HG02973 (cell line): ENCODE results near the gene FYN.

ENCODE experiments used
- ATAC-seq: cut with Tn5 transposase; IDR thresholded peaks from one replicate; pipeline ENCODE4 v1.9.1; 2021; ENCODE audit warnings: moderate library complexity; ENCODE audit not compliant: unreplicated experiment

The FYN gene

DNA sequence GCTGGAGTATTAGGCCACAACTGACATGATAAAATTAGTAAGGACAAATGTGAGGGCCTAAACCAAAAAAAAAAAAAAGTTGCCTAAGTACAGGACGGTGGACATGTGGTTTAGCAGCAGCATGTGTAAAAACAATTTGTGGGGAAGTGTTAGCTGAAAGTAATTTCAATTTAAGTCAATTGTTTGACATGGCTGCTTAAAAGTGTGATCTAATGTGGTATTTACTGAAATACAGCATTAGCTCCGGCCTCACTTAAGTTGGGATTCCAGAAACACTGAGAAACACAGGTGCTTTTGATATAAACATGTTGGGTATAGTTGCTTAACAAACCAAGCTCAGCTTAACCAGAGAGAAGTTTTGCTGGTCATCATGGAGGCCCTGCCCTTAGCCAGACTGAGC is 119.7 kb downstream of the FYN start:
- no peak for ATAC-seq

DNA sequence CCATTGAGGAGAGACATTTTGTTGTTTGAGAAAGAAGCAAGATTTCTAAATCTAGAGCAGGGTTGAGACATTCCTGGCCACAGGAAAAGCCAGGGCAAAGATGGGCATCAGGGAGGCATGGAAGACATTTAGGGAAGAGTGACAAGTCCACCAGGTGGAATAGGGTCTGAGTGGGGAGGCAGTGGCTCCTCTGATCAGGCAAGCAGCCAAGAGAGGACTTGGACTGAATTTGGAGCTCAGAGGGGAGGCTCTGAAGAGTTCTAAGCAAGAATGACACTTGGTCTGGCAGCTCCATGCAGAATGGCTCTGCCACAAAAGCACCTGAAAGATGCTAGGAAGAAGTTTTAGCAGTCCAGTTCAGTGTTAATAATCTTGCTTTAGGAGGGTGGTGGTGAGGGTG is 120.8 kb downstream of the FYN start:
- ATAC-seq = no peak

DNA sequence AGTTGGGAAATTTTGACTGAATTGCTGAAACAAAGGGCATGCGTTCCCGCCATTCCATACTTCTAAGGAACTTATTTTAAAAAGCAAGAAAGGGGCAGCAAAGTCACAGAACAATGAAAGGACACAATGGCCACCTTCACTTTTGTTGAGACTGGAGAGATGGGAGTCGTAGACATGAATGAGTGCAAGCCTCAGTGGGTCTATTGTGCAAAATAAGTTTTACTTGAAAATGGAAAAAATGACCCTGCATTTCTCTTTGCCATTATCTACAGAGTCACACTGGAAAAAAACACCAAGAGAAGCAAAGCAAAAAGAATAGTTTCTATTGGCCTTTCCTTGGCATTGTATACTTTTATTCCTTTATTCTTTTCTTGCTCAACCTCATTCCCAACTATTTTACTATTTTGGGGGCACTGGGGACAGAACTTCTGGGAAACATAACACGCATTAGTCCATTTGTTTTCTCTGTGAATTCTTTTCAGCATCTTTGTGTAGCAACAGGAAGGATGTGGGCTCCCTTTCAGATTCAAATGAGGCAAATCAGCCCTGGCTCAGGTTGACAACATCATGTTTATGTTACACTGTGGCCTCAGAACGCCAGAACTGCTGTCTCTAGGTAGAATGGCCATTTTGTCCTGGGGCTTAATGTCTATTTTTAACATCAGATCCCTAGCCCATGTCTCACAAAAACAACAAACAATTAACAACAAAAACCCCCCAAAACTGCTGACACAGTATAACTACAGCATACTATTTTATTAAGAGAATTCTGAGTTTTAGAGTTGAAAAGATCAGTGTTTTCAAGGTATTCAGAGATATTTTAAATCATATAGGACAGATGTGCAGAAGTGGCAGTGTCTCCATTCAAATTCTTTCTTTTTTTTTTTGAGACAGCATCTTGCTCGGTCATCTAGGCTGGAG is 122.2 kb downstream of the FYN start:
- peak; percentile 92 for ATAC-seq

DNA sequence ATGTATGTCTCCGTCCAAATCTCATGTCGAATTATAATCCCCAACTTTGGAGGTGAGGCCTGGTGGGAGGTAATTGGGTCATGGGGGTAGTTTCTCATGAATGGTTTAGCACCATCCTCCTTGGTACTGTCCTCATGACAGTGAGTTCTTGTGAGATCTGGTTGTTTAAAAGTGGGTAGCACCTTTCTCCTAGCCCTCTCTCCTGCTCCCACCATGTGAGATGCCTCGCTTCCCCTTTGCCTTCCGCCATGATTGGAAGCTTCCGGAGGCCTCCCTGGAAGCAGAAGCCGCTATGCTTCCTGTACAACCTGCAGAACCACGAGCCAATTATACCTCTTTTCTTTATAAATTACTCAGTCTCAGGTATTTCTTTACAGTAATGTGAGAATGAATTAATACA is 123.1 kb downstream of the FYN start:
- no peak for ATAC-seq

DNA sequence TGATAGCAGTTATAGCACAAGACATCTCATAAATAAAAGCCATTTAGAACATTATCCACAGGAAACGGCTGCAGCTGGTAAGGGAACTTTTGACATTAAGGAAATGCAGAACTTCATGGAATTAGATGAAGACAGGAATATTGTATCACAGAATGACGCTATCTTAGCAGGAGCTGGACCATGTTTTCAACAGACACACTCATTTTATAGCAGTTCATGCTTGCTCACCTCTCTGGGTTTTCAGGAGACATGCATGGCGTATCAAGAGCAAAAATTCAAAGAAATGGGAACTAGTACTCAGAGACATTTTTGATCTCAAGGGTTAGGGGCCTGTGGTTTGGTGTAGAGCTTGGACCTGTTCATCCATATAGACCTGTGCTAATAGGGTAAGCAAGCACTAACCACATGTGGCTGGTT is 125.0 kb downstream of the FYN start:
- no peak for ATAC-seq

DNA sequence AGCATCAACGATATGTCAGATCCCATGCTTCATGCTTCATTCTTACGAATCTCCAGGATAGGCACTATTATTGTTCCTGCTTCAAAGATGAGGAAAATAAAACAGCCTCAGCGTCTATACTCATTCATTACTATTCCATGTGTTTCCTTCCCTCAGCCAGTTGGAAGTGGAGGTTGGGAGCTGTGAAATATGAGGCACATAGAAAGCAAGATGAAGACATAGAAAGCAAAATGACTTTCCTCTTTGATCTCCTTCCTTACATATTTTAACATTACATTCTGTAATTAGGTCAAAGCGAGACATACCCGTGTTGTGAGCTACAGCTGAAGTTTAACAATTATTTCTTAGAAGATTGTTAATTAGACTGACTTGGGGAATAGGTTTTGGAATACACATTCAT is 125.4 kb downstream of the FYN start:
- no peak for ATAC-seq

DNA sequence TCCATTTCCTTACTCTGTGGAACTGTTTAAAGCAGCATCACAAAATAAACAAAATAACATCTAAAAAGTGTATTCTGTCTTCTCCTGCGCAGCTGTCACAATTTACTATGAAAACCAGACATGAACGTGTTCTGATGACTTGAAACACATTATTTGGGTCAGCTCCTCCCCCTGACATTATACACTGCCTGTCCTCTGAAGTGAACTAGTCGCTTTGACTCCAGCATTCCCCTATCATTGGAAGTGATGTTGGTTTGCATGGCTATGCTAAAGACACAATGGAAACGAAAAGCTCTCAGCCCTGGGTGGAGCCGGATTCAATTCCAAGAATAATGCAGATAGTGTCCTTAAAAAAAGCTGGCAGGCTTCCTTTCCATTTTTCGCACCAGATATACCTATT is 125.9 kb downstream of the FYN start:
- no peak for ATAC-seq

DNA sequence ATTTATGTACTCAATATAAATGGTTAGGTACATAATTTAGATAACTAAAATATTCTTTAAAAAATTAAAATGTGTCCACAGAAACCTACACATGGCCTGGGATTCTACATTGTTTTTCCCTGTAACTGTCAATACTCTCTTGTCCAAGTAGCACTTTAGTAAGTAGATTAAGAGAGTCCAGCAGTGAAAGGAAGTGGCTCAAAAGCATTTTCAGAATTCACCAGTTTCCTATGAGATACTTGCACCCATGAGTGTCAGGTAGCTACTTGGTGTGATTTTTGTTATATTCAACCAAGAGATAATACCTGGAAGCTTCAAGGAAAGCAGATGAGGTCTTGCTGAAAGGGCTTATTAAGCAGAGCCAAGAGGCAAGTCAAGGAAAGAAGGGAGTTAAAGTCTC is 126.3 kb downstream of the FYN start:
- no peak for ATAC-seq

DNA sequence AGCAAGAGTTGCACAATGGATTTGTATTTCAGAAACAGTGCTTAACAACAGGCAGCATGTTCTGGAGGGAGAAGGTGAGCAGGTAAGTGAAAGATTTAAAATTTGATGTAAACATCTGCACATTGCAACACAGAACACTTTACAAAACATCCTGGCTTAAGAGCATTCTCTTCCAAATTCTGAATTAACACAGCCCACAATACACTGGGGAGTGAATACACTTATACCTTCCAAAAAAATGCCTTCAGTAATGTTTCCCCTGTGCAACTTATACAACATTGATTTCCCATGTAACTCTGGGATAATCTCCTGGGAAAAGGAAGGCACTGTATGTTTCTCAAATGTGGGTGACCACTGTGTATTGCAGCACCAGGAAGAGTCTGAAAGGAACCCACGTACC is 127.6 kb downstream of the FYN start:
- ATAC-seq = no peak

DNA sequence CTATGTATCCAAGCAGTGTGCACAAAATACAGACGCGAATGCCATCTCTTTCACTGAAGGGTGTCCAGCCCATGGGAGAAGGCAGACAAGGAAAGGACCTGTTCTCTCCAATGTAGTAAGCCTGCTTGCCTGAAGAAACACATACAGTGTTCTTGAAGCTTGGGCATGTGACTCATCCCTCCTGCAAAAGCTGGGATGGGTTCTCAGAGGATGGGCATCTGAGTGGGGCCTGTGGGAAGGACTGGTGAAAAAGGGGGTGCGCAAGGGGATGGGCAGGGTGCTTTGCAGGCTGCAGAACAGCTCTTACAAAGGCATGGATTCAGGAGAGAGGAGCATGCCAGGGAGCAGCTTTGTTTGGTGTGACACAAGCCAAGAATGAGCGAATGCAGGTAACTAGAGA is 128.1 kb downstream of the FYN start:
- no peak for ATAC-seq

DNA sequence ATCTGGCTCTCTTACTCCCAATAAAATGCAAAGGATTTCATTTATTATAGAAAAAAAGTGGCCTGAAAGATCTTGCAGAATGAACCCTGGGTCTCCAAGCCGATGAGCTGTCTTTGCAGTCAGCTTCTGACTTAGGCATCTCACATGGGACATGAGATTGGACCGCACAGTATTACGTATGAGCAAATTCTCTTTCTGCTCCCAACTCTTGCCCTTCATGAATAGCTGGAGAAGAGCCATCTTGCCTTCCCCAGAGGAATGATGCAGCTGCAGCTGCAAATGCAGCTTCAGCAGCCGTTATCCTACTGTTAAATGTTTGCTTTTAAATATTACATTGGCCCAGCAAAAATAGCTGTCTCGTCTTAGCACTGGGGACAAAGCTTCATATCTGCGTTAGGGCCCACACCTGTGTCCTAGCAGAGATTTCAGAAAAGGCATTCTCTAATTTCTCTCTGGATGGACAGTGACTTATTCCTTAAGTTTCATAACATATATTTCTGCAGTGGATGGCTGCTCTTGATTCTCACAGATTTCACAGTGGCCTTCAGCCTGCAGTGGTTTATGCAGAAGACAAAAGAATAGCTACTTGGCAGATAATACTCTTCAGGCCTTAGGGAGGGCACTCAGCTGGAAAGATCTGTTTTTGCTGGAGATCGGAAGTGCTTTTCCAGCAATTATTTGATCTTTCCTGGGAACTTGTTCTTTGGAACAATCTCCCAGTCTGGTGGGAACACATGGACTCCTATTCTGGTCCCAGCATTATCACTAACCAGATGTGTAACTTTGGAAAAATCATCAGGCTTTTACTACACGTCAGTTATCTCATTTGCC is 129.2 kb downstream of the FYN start:
- no peak for ATAC-seq

DNA sequence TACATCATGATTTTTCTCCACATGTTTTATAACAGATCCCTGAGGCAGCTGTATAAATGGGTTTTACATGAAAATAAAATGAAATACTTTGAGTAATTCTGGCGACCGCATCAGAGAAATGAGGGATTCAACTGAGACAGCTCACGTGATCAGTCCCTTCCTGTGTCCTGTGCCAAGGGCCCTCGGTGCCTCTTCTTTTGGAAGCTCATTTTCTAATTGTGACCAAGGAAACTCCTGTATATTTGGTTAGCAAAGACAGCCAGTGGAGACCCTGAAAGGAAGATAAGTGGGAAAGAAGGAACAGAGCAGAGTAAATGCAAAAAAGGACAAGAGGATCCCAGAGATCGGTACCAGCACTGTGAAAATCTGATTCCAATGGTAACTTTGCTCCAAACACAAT is 129.9 kb downstream of the FYN start:
- no peak for ATAC-seq

DNA sequence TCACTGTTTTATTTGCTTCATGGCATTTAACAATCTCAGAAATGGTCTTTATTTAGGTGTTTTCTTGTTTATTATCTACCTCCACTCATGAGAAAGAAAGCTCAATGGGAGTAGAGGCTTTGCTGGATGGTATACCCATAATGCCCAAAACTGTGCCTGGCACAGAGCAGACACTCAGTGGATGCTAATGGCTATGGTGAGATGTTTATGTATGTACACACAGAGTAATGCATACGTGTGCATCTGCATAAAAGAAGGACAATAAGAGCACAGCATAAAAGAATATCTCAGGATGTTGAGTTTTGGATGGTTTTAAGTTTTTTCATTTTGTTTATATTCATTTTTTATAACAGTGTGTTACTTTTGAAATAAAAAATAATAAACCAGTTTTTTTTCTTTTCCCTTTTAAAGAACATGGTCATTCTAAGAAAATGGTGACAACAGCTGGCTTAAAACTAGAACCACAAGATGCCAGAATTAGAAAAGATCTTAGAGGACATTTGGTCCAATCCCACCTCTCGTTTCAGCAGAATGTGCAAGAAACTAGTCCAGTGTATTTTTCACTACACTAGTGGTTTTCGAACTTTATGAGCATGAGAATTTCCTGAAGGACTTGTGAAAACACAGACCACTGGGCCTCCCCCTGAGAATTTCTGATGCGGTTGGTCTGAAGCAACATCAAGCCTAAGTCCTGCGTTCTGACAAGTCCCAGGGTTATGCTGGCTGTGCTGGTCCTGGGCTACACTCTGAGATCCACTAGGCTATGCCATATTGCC is 131.9 kb downstream of the FYN start:
- ATAC-seq = no peak

DNA sequence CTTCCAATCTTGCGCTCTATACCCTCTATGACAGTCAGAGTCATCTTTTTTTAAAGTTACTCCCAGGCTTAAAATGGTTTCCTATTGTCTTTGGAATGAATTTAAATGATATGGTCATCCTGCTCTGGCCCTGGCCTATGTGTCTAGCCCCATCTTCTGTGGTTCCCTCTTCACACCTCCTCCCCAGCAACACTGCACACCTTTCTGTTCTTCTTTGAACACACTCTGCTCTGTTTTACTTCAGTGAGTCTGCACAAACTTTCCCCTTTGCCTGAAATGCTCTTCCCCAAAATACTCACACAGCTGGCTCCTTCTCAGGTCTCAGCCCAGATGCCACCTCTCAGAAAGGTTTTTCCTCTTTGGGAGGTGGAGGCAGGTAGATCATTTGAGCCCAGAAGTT is 132.7 kb downstream of the FYN start:
- ATAC-seq = no peak

DNA sequence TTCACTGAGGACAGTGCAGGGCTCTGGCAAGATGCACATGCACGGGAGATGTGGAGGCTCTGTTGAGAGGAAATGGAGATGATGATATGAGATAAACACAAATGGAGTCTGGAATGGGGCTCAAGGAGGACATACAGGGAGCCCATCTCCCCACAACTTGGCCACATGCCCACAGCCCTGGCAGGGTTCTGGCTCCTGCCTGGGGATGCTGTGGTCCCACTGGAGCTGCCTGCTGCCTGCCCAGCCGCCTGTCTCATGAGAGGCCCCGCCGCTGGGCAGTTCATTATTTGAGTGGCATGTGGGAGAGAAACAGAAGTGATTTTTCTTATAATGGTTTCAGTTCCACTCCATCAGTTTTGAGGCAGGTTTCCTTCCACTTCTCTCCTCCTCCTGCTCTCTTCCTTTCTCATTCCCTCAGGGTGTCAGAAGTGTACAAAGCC is 134.0 kb downstream of the FYN start:
- ATAC-seq = no peak

DNA sequence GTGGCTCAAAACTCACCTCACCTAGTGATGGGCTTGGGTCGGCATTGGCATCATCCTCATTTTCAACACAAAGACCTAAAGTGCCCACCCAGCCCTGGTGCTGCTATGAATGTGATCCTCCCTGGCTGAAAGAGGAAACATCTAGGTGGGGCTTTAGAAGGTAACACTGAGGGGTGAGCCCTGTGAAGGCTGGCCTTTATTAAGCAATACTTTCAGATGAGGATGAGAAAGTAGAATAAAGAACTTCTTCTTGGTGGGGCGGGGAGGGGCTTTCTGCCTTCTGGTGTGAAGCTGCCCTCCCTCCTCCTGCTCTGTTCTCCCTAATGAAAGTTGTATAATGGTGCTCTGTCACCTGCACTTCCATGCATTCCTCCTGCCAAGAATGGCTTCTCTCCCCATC is 134.6 kb downstream of the FYN start:
- ATAC-seq = no peak

DNA sequence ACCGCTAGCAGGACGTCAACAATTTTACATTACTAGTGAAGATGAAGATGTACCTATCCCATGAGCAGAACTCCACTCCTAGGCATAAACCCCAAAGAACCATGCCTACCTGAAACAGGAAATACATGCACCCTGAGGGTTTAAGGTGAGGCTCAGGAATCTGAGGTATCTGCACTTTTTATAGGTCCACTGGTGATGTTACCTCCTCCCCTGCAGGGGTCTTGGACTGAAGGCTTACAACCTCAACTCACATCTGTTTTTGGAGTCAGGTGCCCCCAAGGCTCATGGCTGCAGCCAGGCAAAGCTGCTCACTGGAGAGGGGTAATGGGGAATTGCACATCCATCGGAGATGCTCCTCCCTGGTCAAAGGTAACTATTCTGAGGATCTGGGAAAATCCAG is 135.1 kb downstream of the FYN start:
- no peak for ATAC-seq

DNA sequence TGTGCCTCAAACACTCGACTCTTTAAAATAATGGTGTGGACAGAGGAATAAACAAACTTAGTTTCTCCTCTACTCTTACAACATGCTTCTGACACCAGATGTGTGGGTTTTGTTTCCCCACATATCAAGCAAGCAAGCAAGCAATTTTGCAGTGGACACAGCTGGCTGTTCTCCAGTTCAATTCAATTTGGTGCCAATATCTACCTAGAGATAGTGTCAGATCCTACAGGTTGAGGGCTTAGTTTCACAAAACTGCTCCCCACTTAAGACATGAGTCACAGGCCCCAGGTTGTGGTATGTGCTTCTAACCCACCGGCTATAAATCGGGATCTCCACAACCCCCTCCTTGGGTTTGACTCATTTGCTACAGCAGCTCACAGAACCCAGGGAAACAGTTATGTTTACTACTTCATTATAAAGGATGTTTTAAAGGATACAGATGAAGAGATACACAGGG is 136.2 kb downstream of the FYN start:
- no peak for ATAC-seq

DNA sequence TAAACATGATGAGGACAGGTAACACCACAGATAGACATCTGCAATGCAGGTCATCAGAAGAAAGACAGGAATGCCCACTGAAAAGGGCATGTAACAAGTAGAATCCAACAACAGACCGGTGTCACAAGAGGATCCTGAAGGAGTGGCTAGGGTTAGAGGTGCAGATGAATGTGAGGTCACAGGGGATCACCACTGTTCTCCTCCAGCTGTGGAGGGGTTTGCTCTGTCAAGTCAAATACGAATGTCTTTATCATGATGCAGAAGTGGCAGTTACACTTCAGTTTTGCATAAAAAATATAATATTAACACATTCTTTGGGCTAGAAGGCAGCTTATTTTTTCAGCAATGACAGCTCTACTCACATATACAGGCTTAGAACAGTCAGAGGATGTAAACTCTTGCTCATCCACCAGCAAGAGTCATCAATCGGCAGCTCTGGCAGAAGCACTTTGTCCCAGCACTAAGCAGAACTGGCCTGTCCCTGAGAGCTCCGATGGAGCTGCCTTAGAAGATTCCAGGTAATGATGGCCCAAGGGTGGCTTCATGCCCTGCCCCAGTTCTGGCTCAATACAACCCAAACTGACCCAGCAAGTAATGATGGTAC is 137.1 kb downstream of the FYN start:
- no peak for ATAC-seq

DNA sequence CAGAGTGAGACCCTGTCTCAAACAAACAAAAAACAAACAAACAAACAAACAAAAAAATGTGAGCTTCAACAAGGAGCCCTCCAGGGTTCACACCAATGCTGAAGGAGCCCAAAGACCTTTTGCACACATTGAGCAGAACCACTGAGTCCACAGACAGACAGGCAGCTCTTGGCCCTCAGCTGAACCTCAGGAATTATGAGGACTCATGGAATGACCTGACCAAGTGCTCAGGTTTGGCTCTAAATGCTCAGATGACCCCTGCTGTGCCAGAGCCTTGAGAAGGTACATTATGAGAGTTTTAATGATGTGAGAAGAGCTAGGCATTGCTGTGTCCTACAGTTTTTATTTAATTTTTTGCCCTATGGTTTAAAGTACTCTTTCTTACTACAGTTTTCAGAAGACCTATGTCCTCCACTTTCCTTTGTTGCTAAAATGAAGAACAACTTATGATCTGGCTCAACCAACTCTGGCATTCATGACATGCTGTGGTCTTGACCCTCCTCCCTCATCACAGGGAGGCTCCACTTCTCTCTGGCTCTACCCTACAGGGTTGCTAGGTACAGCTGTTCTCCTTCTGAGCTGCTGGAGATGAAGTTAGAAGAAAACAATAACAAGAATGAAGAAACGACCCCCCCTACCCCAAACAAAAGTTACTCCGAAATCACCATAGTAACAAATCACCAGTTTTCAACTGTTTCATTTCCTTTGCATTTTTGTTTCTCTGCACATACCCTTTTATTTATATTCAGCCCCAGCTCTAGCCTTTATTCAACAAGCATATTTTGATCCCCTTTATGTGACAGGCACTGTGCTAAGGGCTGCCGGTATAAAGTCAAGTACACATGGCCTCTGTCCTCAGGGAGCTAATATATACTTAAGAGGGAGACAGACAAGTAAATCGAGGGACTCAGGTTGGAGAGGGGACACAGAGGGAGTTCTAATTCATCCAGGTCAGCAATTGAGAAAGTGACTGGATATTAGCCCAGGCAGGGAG is 138.9 kb downstream of the FYN start:
- ATAC-seq = no peak
